ENCODE measurements around the gene ENOX1.

ENOX1 gene

DNA sequence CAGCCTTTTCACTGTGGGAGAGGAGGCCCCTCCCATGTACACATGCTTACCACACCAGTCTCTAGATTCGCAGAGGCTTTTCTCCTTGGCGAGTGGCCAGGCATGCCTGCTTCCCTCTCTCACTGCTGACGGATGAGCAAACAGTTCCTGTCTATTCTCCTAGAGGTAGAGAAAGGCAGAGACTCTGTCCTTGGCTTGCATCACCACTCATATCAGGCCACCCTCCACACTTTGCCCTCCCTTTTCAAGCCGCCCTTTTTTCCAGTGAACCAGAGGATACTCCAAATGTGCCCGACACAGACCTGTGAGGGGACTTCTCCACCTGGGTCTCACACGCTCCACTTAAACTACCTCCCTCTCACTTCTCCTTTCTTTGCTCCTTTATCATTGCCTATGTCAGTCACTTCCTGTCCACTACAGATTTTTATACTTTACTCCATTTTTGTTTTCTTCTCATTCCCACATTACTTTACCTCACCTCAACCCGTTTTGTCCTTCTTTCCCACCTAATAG is 478.8 kb downstream of the ENOX1 start:
- peak overlapping the region in 4 of 7 experiments; percentile 2 to 47 (median 24) for H3K4me3 ChIP-seq (ENCODE audit: control insufficient read depth in 1 of 7, extremely low read depth in 1 of 7, insufficient read depth in 4 of 7, low read depth in 2 of 7, low read length in 6 of 7)
- CTCF ChIA-PET: no interaction called here
- no peaks in the 10 kb centered on the region for H3K36me3 ChIP-seq (ENCODE audit: control insufficient read depth in 4 of 4, insufficient read depth in 4 of 4, low read length in 3 of 4)
- H3K9me3 ChIP-seq (ENCODE audit: control extremely low read depth in 1 of 5, control insufficient read depth in 4 of 5, insufficient read depth in 2 of 5, low read depth in 1 of 5, low read length in 4 of 5): no peaks in the 10 kb centered on the region
- H3K4me1 ChIP-seq (ENCODE audit: control extremely low read depth in 1 of 4, control insufficient read depth in 4 of 4, insufficient read depth in 4 of 4, low read length in 3 of 4): peaks cover 7 to 35% (median 26%) of the 10 kb centered on the region in 4 experiments
- DNase-seq: peak; percentile 65 to 89 (median 84)
- POLR2A ChIA-PET: no interaction called here
- no peak overlapping the region for H3K27ac ChIP-seq (ENCODE audit: insufficient read depth in 1 of 2, low read depth in 1 of 2, low read length in 2 of 2, poor library complexity in 1 of 2, severe bottlenecking in 2 of 2)
- H3K27me3 ChIP-seq (replicated peaks in 2 of 5; ENCODE audit: control insufficient read depth in 4 of 5, insufficient read depth in 5 of 5, low read length in 4 of 5): no peaks in the 10 kb centered on the region
- WGBS (ENCODE audit: insufficient coverage): 12% methylated on average over 5 of the region's 7 CpGs

DNA sequence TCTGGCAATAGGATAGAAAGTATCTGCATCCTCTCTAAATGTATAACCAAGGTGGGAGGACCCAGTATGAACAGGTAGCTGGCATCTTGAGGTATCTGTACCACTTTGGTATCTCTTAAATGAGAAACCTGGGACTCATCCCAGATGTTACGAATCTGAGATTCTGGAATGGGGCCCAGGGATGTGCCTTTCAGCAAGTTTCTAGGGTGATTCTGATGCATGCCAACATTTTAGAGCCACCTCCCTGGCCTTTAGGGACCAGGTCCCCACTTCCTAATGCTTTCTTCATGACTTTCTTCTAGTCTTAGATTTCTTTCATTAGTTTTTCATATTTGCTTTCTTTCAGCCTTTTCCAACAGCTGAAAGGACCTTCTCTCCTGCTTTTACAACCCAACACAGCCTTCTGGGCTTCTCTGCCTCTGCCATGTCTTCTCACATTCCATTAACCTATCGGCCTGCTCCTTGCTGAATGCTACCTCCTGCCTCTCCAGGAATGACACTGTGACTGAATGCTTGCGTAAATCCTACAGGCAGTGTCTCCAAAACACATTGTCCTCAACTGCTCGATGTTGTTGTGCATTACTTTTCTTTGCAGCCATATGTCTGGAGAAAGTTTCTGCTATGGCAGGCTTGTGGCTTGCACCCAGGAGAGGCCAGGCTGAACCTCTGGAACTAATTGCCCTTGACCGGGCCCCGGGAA is 479.4 kb downstream of the ENOX1 start:
- H3K36me3 ChIP-seq (ENCODE audit: control insufficient read depth in 4 of 4, insufficient read depth in 4 of 4, low read length in 3 of 4): no peaks in the 10 kb centered on the region
- CTCF ChIA-PET: interaction anchor here (0.9 to 1.8 kb wide), 2 partner anchors 495 to 497 kb away, joined by 3 to 7 read pairs; no protein-coding TSS in a partner anchor
- peaks cover 7 to 38% (median 29%) of the 10 kb centered on the region in 4 experiments for H3K4me1 ChIP-seq (ENCODE audit: control extremely low read depth in 1 of 4, control insufficient read depth in 4 of 4, insufficient read depth in 4 of 4, low read length in 3 of 4)
- peak overlapping the region in 4 of 7 experiments; percentile 2 to 47 (median 24) for H3K4me3 ChIP-seq (ENCODE audit: control insufficient read depth in 1 of 7, extremely low read depth in 1 of 7, insufficient read depth in 4 of 7, low read depth in 2 of 7, low read length in 6 of 7)
- DNase-seq: no peak
- 61% methylated on average over 6 of the region's 6 CpGs for WGBS (ENCODE audit: insufficient coverage)
- H3K27me3 ChIP-seq (replicated peaks in 2 of 5; ENCODE audit: control insufficient read depth in 4 of 5, insufficient read depth in 5 of 5, low read length in 4 of 5): no peaks in the 10 kb centered on the region
- POLR2A ChIA-PET: no interaction called here
- H3K9me3 ChIP-seq (ENCODE audit: control extremely low read depth in 1 of 5, control insufficient read depth in 4 of 5, insufficient read depth in 2 of 5, low read depth in 1 of 5, low read length in 4 of 5): no peaks in the 10 kb centered on the region
- H3K27ac ChIP-seq (ENCODE audit: insufficient read depth in 1 of 2, low read depth in 1 of 2, low read length in 2 of 2, poor library complexity in 1 of 2, severe bottlenecking in 2 of 2): no peak overlapping the region

DNA sequence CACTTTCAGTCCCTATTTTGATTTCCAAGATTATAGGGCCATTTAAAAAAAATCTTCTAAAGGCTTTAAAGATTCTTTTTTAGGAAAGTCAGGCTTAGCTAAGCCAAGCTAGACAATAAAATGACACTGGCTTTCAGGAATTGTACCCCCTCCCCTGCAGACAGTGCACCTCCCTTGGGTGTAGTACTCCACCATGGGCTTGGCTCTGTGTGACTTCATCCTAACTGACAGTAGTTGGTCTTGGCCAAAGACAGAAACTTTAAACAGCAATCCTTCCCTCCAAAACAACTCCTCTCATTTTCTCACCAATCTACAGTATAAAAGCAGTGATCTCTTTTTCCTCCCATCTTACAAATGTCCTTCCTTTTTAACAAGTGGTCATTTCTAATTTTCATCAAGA is 480.4 kb downstream of the ENOX1 start:
- DNase-seq: no peak
- Histone ChIP-seq H3K4me1 (ENCODE audit: control extremely low read depth in 1 of 4, control insufficient read depth in 4 of 4, insufficient read depth in 4 of 4, low read length in 3 of 4) (peaks cover 7 to 38% (median 29%) of the 10 kb centered on the region in 4 experiments), H3K36me3 (ENCODE audit: control insufficient read depth in 4 of 4, insufficient read depth in 4 of 4, low read length in 3 of 4) (no peaks in the 10 kb centered on the region), H3K9me3 (ENCODE audit: control extremely low read depth in 1 of 5, control insufficient read depth in 4 of 5, insufficient read depth in 2 of 5, low read depth in 1 of 5, low read length in 4 of 5) (no peaks in the 10 kb centered on the region), H3K4me3 (ENCODE audit: control insufficient read depth in 1 of 7, extremely low read depth in 1 of 7, insufficient read depth in 4 of 7, low read depth in 2 of 7, low read length in 6 of 7) (no peak overlapping the region), H3K27ac (ENCODE audit: insufficient read depth in 1 of 2, low read depth in 1 of 2, low read length in 2 of 2, poor library complexity in 1 of 2, severe bottlenecking in 2 of 2) (no peak overlapping the region), H3K27me3 (replicated peaks in 2 of 5; ENCODE audit: control insufficient read depth in 4 of 5, insufficient read depth in 5 of 5, low read length in 4 of 5) (no peaks in the 10 kb centered on the region)
- ChIA-PET CTCF (interaction anchor here (0.9 to 1.8 kb wide), 3 partner anchors 431 to 498 kb away, joined by 3 to 7 read pairs (median 3); no protein-coding TSS in a partner anchor), POLR2A (interaction anchor here (0.8 kb wide), 1 partner anchor 11 kb away, joined by 3 read pairs; no protein-coding TSS in a partner anchor)

DNA sequence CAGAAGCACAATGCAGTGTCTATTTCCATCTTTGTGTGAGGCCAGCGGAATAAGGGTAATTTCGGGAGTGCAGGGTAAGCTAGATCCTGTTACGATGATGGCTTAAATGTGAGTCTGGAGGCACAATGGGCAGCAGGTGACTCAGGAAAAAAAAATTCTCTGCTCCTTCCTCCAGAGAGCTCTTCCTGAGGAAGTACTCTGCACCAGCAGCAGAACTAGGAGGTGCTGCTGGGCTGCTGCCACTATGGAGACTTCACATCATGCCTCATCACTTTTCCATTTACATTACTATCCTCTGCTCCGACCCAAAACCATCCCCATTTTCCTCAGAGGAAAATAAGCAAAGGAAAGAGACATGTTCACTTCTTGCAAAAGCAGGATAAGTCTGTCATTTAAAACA is 481.4 kb downstream of the ENOX1 start:
- WGBS (ENCODE audit: insufficient coverage): 48% methylated on average over 3 of the region's 4 CpGs
- POLR2A ChIA-PET: no interaction called here
- CTCF ChIA-PET: interaction anchor here (1.0 to 2.4 kb wide), 4 partner anchors 73 to 532 kb away, joined by 3 to 14 read pairs (median 4); no protein-coding TSS in a partner anchor
- H3K36me3 ChIP-seq (ENCODE audit: control insufficient read depth in 4 of 4, insufficient read depth in 4 of 4, low read length in 3 of 4): no peaks in the 10 kb centered on the region
- DNase-seq: no peak
- H3K27me3 ChIP-seq (replicated peaks in 2 of 5; ENCODE audit: control insufficient read depth in 4 of 5, insufficient read depth in 5 of 5, low read length in 4 of 5): no peaks in the 10 kb centered on the region
- H3K9me3 ChIP-seq (ENCODE audit: control extremely low read depth in 1 of 5, control insufficient read depth in 4 of 5, insufficient read depth in 2 of 5, low read depth in 1 of 5, low read length in 4 of 5): no peaks in the 10 kb centered on the region
- no peak overlapping the region for H3K4me3 ChIP-seq (ENCODE audit: control insufficient read depth in 1 of 7, extremely low read depth in 1 of 7, insufficient read depth in 4 of 7, low read depth in 2 of 7, low read length in 6 of 7)
- no peak overlapping the region for H3K27ac ChIP-seq (ENCODE audit: insufficient read depth in 1 of 2, low read depth in 1 of 2, low read length in 2 of 2, poor library complexity in 1 of 2, severe bottlenecking in 2 of 2)
- peaks cover 7 to 38% (median 29%) of the 10 kb centered on the region in 4 experiments for H3K4me1 ChIP-seq (ENCODE audit: control extremely low read depth in 1 of 4, control insufficient read depth in 4 of 4, insufficient read depth in 4 of 4, low read length in 3 of 4)

DNA sequence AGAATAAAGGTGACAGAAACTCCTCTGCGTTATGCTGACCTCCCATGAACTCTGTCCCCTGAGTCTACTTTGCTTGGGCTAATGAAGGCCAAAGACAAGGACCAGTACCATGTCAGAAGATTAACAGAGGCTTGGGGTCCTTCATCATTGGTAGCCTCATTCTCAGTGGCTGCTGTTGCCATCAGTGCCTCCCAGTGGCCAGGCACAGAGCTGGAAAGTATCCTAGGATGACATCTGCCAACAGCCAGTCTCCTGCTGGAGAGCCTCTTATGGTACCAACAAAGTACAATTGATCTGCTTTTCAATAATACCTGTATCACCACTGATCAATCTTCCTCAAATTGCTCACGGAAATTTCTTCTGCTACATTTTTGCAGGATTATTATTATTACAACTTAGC is 481.8 kb downstream of the ENOX1 start:
- ChIA-PET POLR2A (no interaction called here), CTCF (interaction anchor here (1.4 to 2.4 kb wide), 3 partner anchors 73 to 533 kb away, joined by 3 to 14 read pairs (median 4); no protein-coding TSS in a partner anchor)
- H3K27me3 ChIP-seq (replicated peaks in 2 of 5; ENCODE audit: control insufficient read depth in 4 of 5, insufficient read depth in 5 of 5, low read length in 4 of 5): no peaks in the 10 kb centered on the region
- no peaks in the 10 kb centered on the region for H3K9me3 ChIP-seq (ENCODE audit: control extremely low read depth in 1 of 5, control insufficient read depth in 4 of 5, insufficient read depth in 2 of 5, low read depth in 1 of 5, low read length in 4 of 5)
- no peak overlapping the region for H3K4me3 ChIP-seq (ENCODE audit: control insufficient read depth in 1 of 7, extremely low read depth in 1 of 7, insufficient read depth in 4 of 7, low read depth in 2 of 7, low read length in 6 of 7)
- WGBS (ENCODE audit: insufficient coverage): 0% methylated on average over 1 of the region's 2 CpGs
- no peaks in the 10 kb centered on the region for H3K36me3 ChIP-seq (ENCODE audit: control insufficient read depth in 4 of 4, insufficient read depth in 4 of 4, low read length in 3 of 4)
- no peak overlapping the region for H3K27ac ChIP-seq (ENCODE audit: insufficient read depth in 1 of 2, low read depth in 1 of 2, low read length in 2 of 2, poor library complexity in 1 of 2, severe bottlenecking in 2 of 2)
- H3K4me1 ChIP-seq (ENCODE audit: control extremely low read depth in 1 of 4, control insufficient read depth in 4 of 4, insufficient read depth in 4 of 4, low read length in 3 of 4): peaks cover 7 to 38% (median 29%) of the 10 kb centered on the region in 4 experiments
- no peak for DNase-seq

DNA sequence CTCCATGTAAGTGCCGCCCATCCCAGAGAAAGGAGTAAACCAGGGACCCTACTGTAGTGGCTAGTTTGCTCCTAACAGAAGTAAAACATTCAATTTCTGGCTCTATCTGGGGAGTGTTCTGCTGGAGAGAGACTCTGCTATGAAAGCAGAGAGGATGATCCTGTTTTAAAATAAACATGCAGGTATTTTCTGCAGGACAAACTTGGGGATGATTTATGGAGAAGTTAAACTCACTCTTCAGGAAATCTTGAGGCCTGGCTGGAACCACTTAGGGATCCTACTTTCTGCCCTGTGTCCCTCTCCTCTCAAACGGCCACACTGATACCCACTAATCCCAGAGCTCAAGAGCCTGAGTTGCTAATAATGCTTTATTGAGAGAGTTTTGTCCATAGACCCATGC is 482.3 kb downstream of the ENOX1 start:
- no peak overlapping the region for H3K27ac ChIP-seq (ENCODE audit: insufficient read depth in 1 of 2, low read depth in 1 of 2, low read length in 2 of 2, poor library complexity in 1 of 2, severe bottlenecking in 2 of 2)
- no peaks in the 10 kb centered on the region for H3K36me3 ChIP-seq (ENCODE audit: control insufficient read depth in 4 of 4, insufficient read depth in 4 of 4, low read length in 3 of 4)
- H3K4me1 ChIP-seq (ENCODE audit: control extremely low read depth in 1 of 4, control insufficient read depth in 4 of 4, insufficient read depth in 4 of 4, low read length in 3 of 4): peaks cover 7 to 38% (median 29%) of the 10 kb centered on the region in 4 experiments
- CTCF ChIA-PET: interaction anchor here (1.4 to 2.4 kb wide), 4 partner anchors 12 to 533 kb away, joined by 3 to 14 read pairs (median 4); no protein-coding TSS in a partner anchor
- no CpG with 5 or more reads among the region's 2 CpGs for WGBS (ENCODE audit: insufficient coverage)
- H3K9me3 ChIP-seq (ENCODE audit: control extremely low read depth in 1 of 5, control insufficient read depth in 4 of 5, insufficient read depth in 2 of 5, low read depth in 1 of 5, low read length in 4 of 5): no peaks in the 10 kb centered on the region
- no peaks in the 10 kb centered on the region for H3K27me3 ChIP-seq (replicated peaks in 2 of 5; ENCODE audit: control insufficient read depth in 4 of 5, insufficient read depth in 5 of 5, low read length in 4 of 5)
- DNase-seq: no peak
- POLR2A ChIA-PET: no interaction called here
- H3K4me3 ChIP-seq (ENCODE audit: control insufficient read depth in 1 of 7, extremely low read depth in 1 of 7, insufficient read depth in 4 of 7, low read depth in 2 of 7, low read length in 6 of 7): no peak overlapping the region
